Hippocampal formation (tissue), 2 donors: ENCODE measurements around the gene ARFGAP1.

Experiments used
- DNase-seq, 2 donors: peaks; one replicate each; lab custom pipeline; 2025; lab: John Stamatoyannopoulos, UW

The ARFGAP1 gene

GRCh38 chr20:63277466-63278272, 5.1 kb downstream of the ARFGAP1 start:
- DNase-seq: no peak

- no peak for DNase-seq
Measured at GRCh38 chr20:63278661-63279060, 6.0 kb downstream of the ARFGAP1 start.

GRCh38 chr20:63279931-63280330, 7.3 kb downstream of the ARFGAP1 start:
- DNase-seq: no peak

GRCh38 chr20:63280371-63280770, 7.8 kb downstream of the ARFGAP1 start:
- no peak for DNase-seq

- no peak for DNase-seq
Measured at GRCh38 chr20:63280929-63281545, 8.4 kb downstream of the ARFGAP1 start.

- DNase-seq: no peak
Measured at GRCh38 chr20:63281742-63282665, 9.4 kb downstream of the ARFGAP1 start.

- DNase-seq: no peak
Measured at GRCh38 chr20:63282946-63283345, 10.3 kb downstream of the ARFGAP1 start.

GRCh38 chr20:63283397-63284082, 10.9 kb downstream of the ARFGAP1 start:
- DNase-seq: no peak

- DNase-seq: no peak
Measured at GRCh38 chr20:63284083-63284440, 11.4 kb downstream of the ARFGAP1 start.

- DNase-seq: no peak
Measured at GRCh38 chr20:63284544-63284949, 11.9 kb downstream of the ARFGAP1 start.

GRCh38 chr20:63284981-63285524, 12.4 kb downstream of the ARFGAP1 start:
- no peak for DNase-seq

- DNase-seq: no peak
Measured at GRCh38 chr20:63285636-63286615, 13.3 kb downstream of the ARFGAP1 start.

- no peak for DNase-seq
Measured at GRCh38 chr20:63286781-63287696, 14.4 kb downstream of the ARFGAP1 start.

GRCh38 chr20:63287697-63288580, 15.3 kb downstream of the ARFGAP1 start:
- DNase-seq: no peak

GRCh38 chr20:63288581-63289251, 16.1 kb downstream of the ARFGAP1 start:
- no peak for DNase-seq

- DNase-seq: no peak
Measured at GRCh38 chr20:63289311-63290135, 16.9 kb downstream of the ARFGAP1 start.
